ENCODE measurements around the gene RERGL.
"Not testable (repeated sequence)": the region's sequence is repeated elsewhere in the genome, so short reads cannot be mapped to it uniquely, and the experiment has no call there.

The RERGL gene

GRCh38 chr12:18057051-18057450 lies 32.9 kb downstream of the RERGL start:
- TF ChIP-seq CTCF (IDR thresholded peaks at IDR 0.05; ENCODE audit: unreplicated experiment in 3 of 3), result no peak
- Mint-ChIP-seq H3K27me3 (ENCODE audit: low read depth) (no peaks in the 10 kb centered on the region), H3K4me1 (peaks cover 7% of the 10 kb centered on the region), H3K4me3 (no peak overlapping the region), H3K27ac (no peak overlapping the region), H3K9me3 (peaks cover 19% of the 10 kb centered on the region), H3K36me3 (ENCODE audit: low read depth) (no peaks in the 10 kb centered on the region)

GRCh38 chr12:18054925-18055619 lies 34.9 kb downstream of the RERGL start:
- Mint-ChIP-seq H3K27me3 (ENCODE audit: low read depth) (no peaks in the 10 kb centered on the region), H3K9me3 (peaks cover 15% of the 10 kb centered on the region), H3K4me3 (no peak overlapping the region), H3K27ac (peak overlapping the region in 1 of 3 experiments; percentile 44), H3K4me1 (peaks cover 7% of the 10 kb centered on the region), H3K36me3 (ENCODE audit: low read depth) (no peaks in the 10 kb centered on the region)
- no peak for TF ChIP-seq CTCF (IDR thresholded peaks at IDR 0.05; ENCODE audit: unreplicated experiment in 3 of 3)

GRCh38 chr12:18045446-18045992 lies 44.5 kb downstream of the RERGL start:
- no peak overlapping the region for H3K27ac Mint-ChIP-seq
- peaks cover 2% of the 10 kb centered on the region for H3K9me3 Mint-ChIP-seq
- H3K36me3 Mint-ChIP-seq (ENCODE audit: low read depth), result no peaks in the 10 kb centered on the region
- no peaks in the 10 kb centered on the region for H3K27me3 Mint-ChIP-seq (ENCODE audit: low read depth)
- no peaks in the 10 kb centered on the region for H3K4me1 Mint-ChIP-seq
- TF ChIP-seq CTCF (IDR thresholded peaks at IDR 0.05; ENCODE audit: unreplicated experiment in 3 of 3), result no peak
- no peak overlapping the region for H3K4me3 Mint-ChIP-seq

- not testable (repeated sequence) for H3K9me3 Mint-ChIP-seq; H3K4me1 Mint-ChIP-seq; H3K27ac Mint-ChIP-seq; H3K4me3 Mint-ChIP-seq; H3K27me3 Mint-ChIP-seq (ENCODE audit: low read depth); H3K36me3 Mint-ChIP-seq (ENCODE audit: low read depth)
Measured at GRCh38 chr12:18040060-18040742, 49.8 kb downstream of the RERGL start.

Data from nephron (organoid).